HCT116 (cell line): Measurements from ENCODE around the gene SLC22A2. TPM values are rescaled to one million over a fixed set of nuclear protein-coding genes. Genes with fewer than 3 reads are reported as not detected.

Experiments
- ATAC-seq: fragments of 200-7000 bp; cut with Tn5 transposase; 2 replicates; pipeline ENCODE4 v1.9.1; 2020; ENCODE audit warnings: mild to moderate bottlenecking, moderate library complexity
- BruUV-seq: library from RNA; stranded (reverse); fragments of 400-500 nt; replicated peaks from 2 replicates; lab custom pipeline; 2021; lab: Mats Ljungman, UMichigan
- CTCF ChIA-PET: fragments of 300-600 bp; sonication (Branson Sonifier 250); formaldehyde crosslinking; loops from one replicate; lab custom pipeline; 2021; ENCODE audit warnings: antibody characterized with exemption; lab: Charles Lee
- POLR2A ChIA-PET: fragments of 300-600, 350-600 bp; sonication (Branson Sonifier 250); formaldehyde crosslinking; loops from one replicate; lab custom pipeline; 2021; ENCODE audit warnings: antibody characterized with exemption; lab: Charles Lee
- RAD21 ChIA-PET, 2 experiments: fragments of 300-600 bp; sonication (Branson Sonifier 250); formaldehyde crosslinking; loops; one replicate each; lab custom pipeline; 2023; ENCODE audit warnings: low total read pairs in 2 of 2; ENCODE audit not compliant: uncharacterized antibody in 2 of 2, unreplicated experiment in 2 of 2, low non-redundant PET in 1 of 2; lab: Charles Lee
- DNase-seq: peaks from one replicate; pipeline ENCODE4 v3.0.0-alpha.2; 2010; ENCODE audit warnings: low read depth, low spot score
- H2AFZ ChIP-seq: fragments of 200-600 bp; shearing (Covaris generic), sonication (generic); 2 replicates; pipeline ENCODE4 v1.6.1; 2017; ENCODE audit warnings: low read depth, mixed run types, mixed read lengths, antibody characterized with exemption, low read length; ENCODE audit not compliant: poor library complexity, severe bottlenecking
- H3K27ac ChIP-seq: 2 replicates; pipeline ENCODE4 v1.5.1; 2012; ENCODE audit warnings: low read depth, low read length
- H3K27me3 ChIP-seq: fragments of 200-600 bp; sonication (generic); 2 replicates; pipeline ENCODE4 v1.6.1; 2016; ENCODE audit warnings: mixed run types, low read length, mixed read lengths; ENCODE audit not compliant: insufficient read depth
- H3K36me3 ChIP-seq, 2 experiments: fragments of 200-500 bp in 1 of 2; fragments of 200-600 bp in 1 of 2; sonication (Bioruptor generic) in 1 of 2; sonication (generic) in 1 of 2; 2 replicates each; pipeline versions ENCODE4 v1.5.1 to v1.6.1; 2014 to 2016; ENCODE audit warnings: low read length in 2 of 2, inconsistent platforms in 1 of 2, mixed read lengths in 1 of 2, mixed run types in 1 of 2; ENCODE audit not compliant: insufficient read depth in 2 of 2, control insufficient read depth in 1 of 2
- H3K4me1 ChIP-seq, 2 experiments: fragments of 200-600 bp in 1 of 2; sonication (generic) in 1 of 2; 2 replicates each; pipeline versions ENCODE4 v1.5.1 to v1.6.1; 2012 to 2017; ENCODE audit warnings: low read length in 2 of 2, inconsistent platforms in 1 of 2, mild to moderate bottlenecking in 1 of 2, mixed read lengths in 1 of 2, mixed run types in 1 of 2, moderate library complexity in 1 of 2; ENCODE audit not compliant: insufficient read depth in 2 of 2, control insufficient read depth in 1 of 2
- H3K4me2 ChIP-seq: fragments of 200-600 bp; sonication (generic); 2 replicates; pipeline ENCODE4 v1.6.1; 2017; ENCODE audit warnings: mixed run types, low read length, mixed read lengths
- H3K4me3 ChIP-seq, 2 experiments: fragments of 200-600 bp in 1 of 2; sonication (generic) in 1 of 2; replicated peaks in 1 of 2; 2 replicates each; pipeline ENCODE4 v1.5.1; 2011 to 2016; ENCODE audit warnings: low read length in 2 of 2, control low read depth in 1 of 2, low read depth in 1 of 2, mild to moderate bottlenecking in 1 of 2, mixed read lengths in 1 of 2, mixed run types in 1 of 2
- H3K79me2 ChIP-seq: fragments of 200-600 bp; sonication (generic); 2 replicates; pipeline ENCODE4 v1.6.1; 2017; ENCODE audit warnings: mild to moderate bottlenecking, mixed run types, low read length, moderate library complexity, mixed read lengths; ENCODE audit not compliant: insufficient read depth
- H3K9ac ChIP-seq: fragments of 200-600 bp; sonication (generic); 2 replicates; pipeline ENCODE4 v1.6.1; 2016; ENCODE audit warnings: low read length, mixed read lengths
- H3K9me2 ChIP-seq: fragments of 200-600 bp; sonication (generic), shearing (Covaris generic); 2 replicates; pipeline ENCODE4 v1.6.1; 2017; ENCODE audit warnings: mixed run types, mild to moderate bottlenecking, moderate library complexity; ENCODE audit not compliant: insufficient read depth
- H3K9me3 ChIP-seq, 2 experiments: fragments of 200-500 bp in 1 of 2; fragments of 200-600 bp in 1 of 2; sonication (Bioruptor generic) in 1 of 2; sonication (generic) in 1 of 2; 2 replicates each; pipeline ENCODE4 v1.6.1; 2014 to 2017; ENCODE audit warnings: low read length in 2 of 2, mixed read lengths in 2 of 2, inconsistent platforms in 1 of 2, low read depth in 1 of 2, mild to moderate bottlenecking in 1 of 2, mixed run types in 1 of 2, moderate library complexity in 1 of 2; ENCODE audit not compliant: control insufficient read depth in 1 of 2, insufficient read depth in 1 of 2
- H4K20me1 ChIP-seq: fragments of 200-600 bp; sonication (generic), shearing (Covaris generic); 2 replicates; pipeline ENCODE4 v1.6.1; 2017; ENCODE audit warnings: mixed run types, mild to moderate bottlenecking, moderate library complexity; ENCODE audit not compliant: insufficient read depth
- TCF7L2 ChIP-seq: IDR thresholded peaks from 2 replicates; pipeline ENCODE4 v1.7.0; 2011; ENCODE audit warnings: borderline replicate concordance, inconsistent platforms; ENCODE audit not compliant: insufficient read depth, insufficient read length; ENCODE audit errors: extremely low read depth
- YY1 ChIP-seq: IDR thresholded peaks from 2 replicates; pipeline ENCODE4 v1.6.1; 2011; ENCODE audit warnings: low read length, low read depth, moderate library complexity, mild to moderate bottlenecking; ENCODE audit not compliant: insufficient replicate concordance; ENCODE audit errors: extremely low read depth
- ZBTB33 ChIP-seq: IDR thresholded peaks from 2 replicates; pipeline ENCODE4 v1.6.1; 2011; ENCODE audit warnings: mild to moderate bottlenecking, low read length, moderate library complexity; ENCODE audit not compliant: insufficient replicate concordance; ENCODE audit errors: extremely low read depth
- intact Hi-C: fragments of 100-400 bp; cut with micrococcal nuclease; formaldehyde crosslinking; loops from 2 replicates; pipeline ENCODE4 v1.10.0; 2022
- total RNA-seq: library from RNA; stranded (reverse); gene quantifications from one replicate; pipeline ENCODE4 v1.2.1, GENCODE V29; 2021; ENCODE audit not compliant: unreplicated experiment

SLC22A2 gene
- total RNA-seq, 1 experiment from 2014 or later = not detected

GRCh38 chr6:160227769-160228161 is 30.9 kb downstream of the SLC22A2 start (continued):
- TF ChIP-seq YY1 = no peak

- DNase-seq (no peak), ATAC-seq (no peak)
- Histone ChIP-seq H4K20me1 (no peaks in the 10 kb centered on the region), H3K4me1 (no peaks in the 10 kb centered on the region), H3K9me3 (no peaks in the 10 kb centered on the region), H3K9me2 (no peaks in the 10 kb centered on the region), H3K27ac (no peak overlapping the region), H3K9ac (no peak overlapping the region), H3K36me3 (no peaks in the 10 kb centered on the region), H3K4me2 (no peak overlapping the region), H2AFZ (no peak overlapping the region), H3K27me3 (no peaks in the 10 kb centered on the region), H3K79me2 (no peaks in the 10 kb centered on the region), H3K4me3 (no peak overlapping the region)
- ChIA-PET POLR2A (no interaction called here), RAD21 (no interaction called here), CTCF (no interaction called here)
- intact Hi-C loops = no loop called here
- TF ChIP-seq TCF7L2 (no peak), ZBTB33 (no peak)
- no TSS peak for BruUV-seq
These were observed 31.4 kb downstream of the SLC22A2 start for GRCh38 chr6:160227038-160227768.
